Erythroblast (primary cell): ENCODE measurements around the gene ADAMTSL1.

ENCODE experiments used
- DNase-seq, 2 experiments: peaks; one replicate each; lab custom pipeline; 2025; lab: John Stamatoyannopoulos, UW
- GATA1 ChIP-seq: IDR thresholded peaks from 2 replicates; pipeline ENCODE4 v1.6.1; 2011; ENCODE audit warnings: low read depth, mild to moderate bottlenecking, control low read depth, low read length, moderate library complexity
- POLR2A ChIP-seq: IDR thresholded peaks from 2 replicates; pipeline ENCODE4 v1.6.1; 2011; ENCODE audit warnings: mild to moderate bottlenecking, low read length

ADAMTSL1 gene

DNA sequence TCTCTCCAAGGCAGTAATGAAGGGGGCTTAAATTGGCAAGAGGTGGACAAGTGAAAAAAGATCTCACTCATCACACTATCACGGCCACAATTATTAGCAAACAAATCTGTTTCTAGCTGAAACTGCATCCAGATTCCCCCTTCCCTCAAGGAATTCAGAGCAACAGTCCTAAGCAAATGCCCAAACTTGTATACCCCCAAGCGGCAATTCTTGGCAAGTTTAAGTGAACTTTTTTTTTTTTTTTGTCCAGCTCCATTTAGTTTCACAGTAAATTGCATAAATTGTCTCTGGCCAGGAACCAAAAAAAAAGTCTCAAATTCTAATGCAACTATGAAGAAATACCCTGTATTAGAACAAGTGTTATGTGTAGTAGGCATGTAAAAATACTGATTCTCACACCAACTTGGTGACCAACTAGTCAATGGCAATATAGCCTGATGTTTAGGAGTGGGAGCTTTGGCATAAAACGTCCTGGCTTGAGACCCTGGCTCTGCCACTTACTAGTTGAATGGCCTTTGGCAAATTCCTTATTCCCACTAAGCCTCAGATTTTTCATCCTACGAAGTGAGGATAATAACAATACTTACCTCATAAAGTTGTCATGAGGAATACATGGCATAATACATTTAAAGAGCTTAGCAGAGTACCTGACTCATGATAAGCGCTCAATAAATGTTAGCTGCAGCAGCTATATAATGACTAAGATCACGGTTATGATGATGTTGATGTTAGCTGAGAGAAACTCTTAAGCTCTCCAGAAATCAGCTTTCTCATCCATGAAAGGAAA is 193.2 kb downstream of the ADAMTSL1 start:
- DNase-seq = no peak
- TF ChIP-seq POLR2A = no peak
- no peak for TF ChIP-seq GATA1

DNA sequence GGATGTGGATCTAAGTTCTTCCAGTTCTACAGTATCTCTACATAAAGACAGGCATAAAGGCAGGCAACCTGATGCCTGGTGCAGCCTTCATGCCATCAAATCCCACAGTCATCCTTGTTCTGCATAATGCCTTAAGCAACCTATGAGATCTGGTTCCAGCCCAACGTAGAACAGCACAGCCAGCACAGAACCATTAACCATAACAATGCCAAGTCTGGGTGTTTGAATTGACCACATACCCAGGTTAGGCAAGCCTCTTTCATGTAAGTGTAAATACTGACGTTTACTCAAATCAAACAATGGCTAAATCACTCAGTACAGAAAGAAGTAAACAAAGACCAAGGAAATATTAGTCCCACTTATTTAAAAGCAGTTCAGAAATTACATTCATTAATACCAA is 195.0 kb downstream of the ADAMTSL1 start:
- no peak for TF ChIP-seq GATA1
- no peak for DNase-seq

DNA sequence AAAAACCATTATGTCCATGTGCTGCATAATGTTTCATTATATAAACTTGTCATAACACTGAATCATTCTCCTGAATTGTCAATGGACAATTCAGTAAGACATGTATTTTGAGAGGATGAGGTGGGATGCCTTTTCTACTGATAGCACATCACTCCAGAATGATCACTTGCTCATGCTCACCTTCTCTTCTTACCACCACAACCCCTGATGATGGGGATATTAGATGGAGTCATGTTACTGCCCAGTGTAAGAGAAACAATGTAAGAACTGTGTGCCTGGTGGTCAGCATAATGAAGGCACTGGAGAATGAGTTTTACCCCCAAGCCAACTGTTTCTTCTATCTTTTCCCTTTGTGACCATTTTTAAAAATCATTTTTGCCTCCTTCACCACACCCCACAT is 198.8 kb downstream of the ADAMTSL1 start:
- TF ChIP-seq POLR2A = no peak
- TF ChIP-seq GATA1 = no peak
- DNase-seq = no peak

DNA sequence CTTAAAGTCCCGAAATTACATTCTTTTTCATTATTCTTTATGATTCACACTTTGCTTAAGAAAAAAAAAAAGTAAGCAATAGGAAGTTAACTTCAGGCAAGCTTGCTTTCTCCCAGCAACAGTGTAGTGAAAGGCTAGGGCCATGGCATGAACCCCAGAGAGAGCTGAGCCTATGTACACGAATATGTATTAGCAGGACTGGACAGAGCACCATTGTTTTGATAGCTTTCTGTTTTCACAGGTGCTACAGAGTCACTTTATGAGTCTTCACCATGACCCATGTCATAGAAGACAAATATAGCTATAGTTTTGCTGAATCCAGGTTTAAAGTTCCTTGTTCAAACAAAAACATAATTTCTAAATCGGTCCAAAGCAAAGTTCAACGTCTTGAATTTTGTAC is 199.2 kb downstream of the ADAMTSL1 start:
- TF ChIP-seq GATA1 = no peak
- DNase-seq = no peak

DNA sequence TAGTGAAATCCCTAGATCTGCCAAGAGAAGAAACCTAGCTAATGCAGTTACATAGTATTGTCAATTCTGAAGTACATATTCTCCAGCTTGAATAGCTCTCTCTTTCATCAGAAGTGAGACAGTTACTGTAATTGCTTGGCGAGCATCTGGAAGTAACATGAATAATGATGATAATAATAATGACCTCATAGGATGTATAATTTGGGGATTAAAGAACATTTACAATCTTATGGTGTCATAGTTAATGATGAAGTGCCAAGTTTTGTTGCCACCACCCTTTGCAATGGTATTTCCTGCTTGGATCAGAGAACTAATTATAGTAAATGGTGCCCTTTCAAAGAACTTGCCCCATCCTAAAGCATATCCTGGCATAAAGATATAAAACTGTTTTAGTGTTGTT is 201.4 kb downstream of the ADAMTSL1 start:
- no peak for DNase-seq
- TF ChIP-seq POLR2A = no peak
- TF ChIP-seq GATA1 = no peak

DNA sequence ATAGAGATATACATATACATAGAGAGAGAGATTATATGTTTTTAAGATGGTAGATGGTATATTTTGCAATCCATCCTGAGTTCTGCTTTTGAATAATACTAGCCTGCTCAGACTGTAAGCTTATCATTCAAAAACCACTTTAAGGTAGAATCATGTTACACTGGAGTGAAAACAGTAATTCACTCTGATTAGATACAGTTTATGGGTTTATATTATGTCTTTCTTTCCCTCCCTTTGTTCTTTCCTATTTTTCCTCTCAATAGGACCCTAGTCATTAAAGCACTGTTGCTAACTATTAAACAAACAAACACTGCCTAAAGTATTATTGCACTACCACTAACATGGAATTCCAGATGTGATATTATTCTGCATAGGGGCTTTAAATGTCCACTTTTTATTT is 202.0 kb downstream of the ADAMTSL1 start:
- DNase-seq = no peak
- TF ChIP-seq POLR2A (no peak), GATA1 (no peak)

DNA sequence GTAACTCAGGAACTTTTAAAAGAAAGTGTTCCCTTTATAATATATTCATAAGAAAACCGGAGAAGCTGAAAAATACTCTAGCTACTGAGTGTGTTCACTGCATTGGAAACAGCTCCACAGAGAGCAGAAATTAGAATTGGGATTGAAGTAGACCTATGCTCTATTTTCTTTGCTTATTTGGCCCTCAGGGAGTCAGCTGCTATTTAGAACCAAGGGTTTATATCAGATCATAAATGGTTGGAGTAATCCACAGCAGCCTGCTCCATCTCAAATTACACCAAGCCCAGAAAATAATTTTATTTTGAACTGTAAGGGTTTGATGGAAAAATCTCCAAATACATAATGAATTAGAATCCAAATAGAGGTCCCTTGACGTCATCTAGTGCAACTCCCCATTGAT is 202.6 kb downstream of the ADAMTSL1 start:
- no peak for DNase-seq
- TF ChIP-seq POLR2A = no peak
- TF ChIP-seq GATA1 = no peak

DNA sequence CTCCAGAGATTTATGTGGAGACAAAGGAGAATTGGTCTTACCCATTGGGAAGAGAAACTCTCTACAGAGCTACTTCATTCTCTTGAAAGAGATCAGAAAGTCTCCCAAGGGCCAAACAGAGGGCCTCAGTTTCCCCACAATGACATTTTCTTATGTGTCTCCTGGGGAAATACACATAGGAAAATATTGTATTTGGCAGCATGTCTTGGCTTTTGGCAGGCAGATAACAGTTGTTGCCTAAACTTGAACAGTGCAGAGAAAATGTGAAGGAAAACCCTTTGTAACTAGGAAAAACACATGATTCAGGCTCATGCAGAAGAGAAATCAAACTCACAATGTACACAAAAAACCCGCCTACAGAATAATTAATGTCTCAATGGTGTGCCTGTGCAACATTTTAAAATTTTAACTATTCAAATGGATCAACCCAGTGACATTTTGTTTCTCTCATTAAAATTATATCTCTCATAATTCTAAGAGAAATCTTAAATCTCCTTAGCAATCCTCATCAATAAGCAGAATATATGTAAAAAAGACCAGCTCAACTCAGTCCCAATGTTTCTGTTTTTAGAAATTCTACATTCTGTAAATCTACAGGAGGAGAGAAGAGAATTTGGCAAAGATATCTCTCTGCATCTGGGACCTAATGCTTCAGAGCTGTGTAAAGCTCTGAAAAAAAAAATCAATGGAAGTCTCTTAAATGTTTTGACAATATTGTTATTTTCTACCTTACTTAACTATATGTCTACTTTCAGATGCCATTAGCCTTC is 205.1 kb downstream of the ADAMTSL1 start:
- TF ChIP-seq GATA1 = no peak
- no peak for DNase-seq

DNA sequence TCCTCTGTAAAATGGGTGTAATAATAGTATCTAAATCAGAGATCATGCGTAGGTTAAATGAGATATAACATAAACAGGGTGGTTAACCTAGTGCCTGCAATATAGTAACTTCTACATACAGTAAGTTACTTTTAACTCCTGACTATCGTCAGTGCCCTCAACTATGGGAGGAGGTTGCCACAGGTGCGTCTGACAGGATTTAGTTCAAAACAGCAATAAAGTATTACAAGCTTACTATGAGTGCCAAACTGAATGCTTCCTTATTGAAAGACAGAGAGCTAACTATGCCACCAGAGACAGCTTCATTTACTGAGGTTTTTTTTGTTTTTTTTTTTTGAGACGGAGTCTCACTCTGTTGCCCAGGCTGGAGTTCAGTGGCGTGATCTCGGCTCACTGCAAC is 209.0 kb downstream of the ADAMTSL1 start:
- TF ChIP-seq POLR2A (no peak), GATA1 (no peak)
- DNase-seq = no peak

DNA sequence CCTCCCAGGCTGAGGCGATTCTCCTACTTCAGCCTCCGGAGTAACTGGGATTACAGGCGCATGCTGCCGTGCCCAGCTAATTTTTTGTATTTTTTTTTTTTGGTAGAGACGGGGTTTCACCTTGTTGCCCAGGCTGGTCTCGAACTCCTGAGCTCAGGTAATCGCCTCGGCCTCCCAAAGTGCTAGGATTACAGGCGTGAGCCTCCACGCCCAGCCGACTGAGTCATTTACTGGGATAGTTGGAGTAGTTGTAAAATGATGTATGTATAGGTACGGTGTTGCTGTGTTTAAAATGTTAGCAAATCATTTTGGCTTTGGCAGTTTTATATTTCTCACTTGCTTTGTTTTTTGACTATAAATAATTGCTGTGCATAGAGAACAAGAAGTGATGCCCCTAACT is 209.4 kb downstream of the ADAMTSL1 start:
- DNase-seq = no peak
- TF ChIP-seq GATA1 = no peak
- TF ChIP-seq POLR2A = no peak

DNA sequence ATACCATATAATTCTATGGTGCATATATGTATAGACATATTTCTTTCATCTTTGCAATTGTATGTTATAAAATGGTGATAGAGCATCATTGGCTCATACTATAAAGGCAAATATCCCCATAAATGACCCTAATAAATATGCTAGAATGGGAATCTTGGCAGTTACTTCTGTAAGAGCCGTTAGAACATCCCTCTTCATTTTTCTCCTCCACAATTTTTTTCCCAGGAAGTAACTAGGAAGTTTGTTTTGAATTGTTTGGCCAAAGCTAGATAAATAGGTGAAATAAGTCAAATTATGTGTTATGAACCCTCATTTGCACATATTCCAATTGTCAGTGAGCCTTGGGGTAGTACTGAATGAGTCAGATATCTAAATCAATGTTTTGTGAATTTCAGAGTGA is 209.9 kb downstream of the ADAMTSL1 start:
- DNase-seq = no peak
- TF ChIP-seq POLR2A (no peak), GATA1 (no peak)

DNA sequence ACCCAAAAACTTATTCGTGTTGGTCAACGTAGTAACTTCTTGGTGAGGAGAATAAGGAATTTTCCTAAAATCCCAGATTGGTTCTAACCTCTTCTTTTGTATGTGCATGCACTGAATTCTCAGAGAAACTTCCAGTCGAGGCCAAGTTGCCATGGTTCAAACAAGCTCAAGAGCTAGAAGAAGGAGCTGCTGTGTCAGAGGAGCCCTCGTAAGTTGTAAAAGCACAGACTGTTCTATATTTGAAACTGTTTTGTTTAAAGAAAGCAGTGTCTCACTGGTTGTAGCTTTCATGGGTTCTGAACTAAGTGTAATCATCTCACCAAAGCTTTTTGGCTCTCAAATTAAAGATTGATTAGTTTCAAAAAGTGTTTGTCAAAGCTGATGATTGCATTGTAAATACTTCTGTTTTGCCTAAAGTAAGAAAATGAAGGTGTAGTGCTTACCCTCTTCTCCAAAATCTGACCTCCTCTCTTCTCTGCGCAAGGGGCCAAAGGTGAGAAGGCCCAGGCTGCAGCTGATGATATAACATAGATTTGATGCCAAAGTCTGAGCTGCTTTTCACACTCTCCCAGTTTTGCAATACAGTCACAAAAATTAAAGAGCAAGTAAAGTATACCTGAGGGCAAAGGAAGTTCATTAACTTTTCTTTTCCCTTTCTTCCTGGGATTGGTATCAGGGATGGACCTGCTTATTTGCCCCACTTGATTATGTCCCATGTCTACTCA is 210.8 kb downstream of the ADAMTSL1 start:
- DNase-seq = no peak
- TF ChIP-seq GATA1 = no peak
- TF ChIP-seq POLR2A = no peak

DNA sequence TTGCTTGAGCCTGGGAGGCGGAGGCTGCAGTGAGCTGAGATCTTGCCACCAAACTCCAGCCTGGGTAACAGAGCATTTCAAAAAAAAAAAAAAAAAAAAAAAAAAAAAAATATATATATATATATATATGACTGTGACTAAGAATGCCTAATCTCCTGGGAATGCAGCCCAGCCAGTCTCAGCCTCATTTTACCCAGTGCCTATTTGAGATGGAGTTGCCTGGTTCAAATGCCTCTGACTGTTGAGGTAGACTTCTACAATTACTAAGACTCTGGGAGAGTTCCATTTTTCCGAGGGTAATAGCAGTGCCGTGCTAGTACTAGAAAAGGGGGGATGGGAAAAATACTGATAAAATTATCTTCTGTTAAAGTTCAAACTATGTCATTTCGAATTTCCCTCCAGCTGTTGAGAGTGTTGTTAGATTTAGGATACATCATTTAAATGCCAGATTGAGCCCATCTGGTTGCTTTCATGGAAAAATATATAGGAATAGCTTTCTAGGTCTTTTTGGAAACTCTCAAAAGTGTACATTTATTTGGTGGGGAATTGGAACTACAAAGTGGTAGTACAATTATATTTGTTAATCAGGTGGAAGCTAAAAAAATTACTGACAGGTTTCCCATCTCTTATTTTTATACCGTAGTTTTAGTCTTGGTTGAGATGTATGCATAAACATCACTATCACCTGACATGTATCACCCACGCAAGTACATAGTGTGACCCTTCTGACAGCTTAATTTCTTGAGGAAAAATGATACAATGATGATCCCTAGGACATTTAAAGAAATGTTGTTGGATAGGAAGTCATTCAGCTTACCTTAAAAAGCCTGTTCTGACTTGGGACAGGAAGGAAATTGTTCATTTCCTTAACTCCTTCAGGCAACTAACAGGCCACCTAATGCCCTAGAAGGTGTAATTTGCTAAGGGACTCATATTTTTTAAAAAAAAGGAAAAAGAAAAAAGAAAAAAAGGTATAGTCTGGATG is 214.9 kb downstream of the ADAMTSL1 start:
- TF ChIP-seq POLR2A = no peak
- TF ChIP-seq GATA1 = no peak
- DNase-seq = no peak
